NCI-H2227 (cell line): ENCODE measurements around the gene COQ5.

ENCODE experiments used
- DNase-seq: peaks from one replicate; lab custom pipeline; 2025; ENCODE audit not compliant: unreplicated experiment; lab: John Stamatoyannopoulos, UW

The COQ5 gene

DNA sequence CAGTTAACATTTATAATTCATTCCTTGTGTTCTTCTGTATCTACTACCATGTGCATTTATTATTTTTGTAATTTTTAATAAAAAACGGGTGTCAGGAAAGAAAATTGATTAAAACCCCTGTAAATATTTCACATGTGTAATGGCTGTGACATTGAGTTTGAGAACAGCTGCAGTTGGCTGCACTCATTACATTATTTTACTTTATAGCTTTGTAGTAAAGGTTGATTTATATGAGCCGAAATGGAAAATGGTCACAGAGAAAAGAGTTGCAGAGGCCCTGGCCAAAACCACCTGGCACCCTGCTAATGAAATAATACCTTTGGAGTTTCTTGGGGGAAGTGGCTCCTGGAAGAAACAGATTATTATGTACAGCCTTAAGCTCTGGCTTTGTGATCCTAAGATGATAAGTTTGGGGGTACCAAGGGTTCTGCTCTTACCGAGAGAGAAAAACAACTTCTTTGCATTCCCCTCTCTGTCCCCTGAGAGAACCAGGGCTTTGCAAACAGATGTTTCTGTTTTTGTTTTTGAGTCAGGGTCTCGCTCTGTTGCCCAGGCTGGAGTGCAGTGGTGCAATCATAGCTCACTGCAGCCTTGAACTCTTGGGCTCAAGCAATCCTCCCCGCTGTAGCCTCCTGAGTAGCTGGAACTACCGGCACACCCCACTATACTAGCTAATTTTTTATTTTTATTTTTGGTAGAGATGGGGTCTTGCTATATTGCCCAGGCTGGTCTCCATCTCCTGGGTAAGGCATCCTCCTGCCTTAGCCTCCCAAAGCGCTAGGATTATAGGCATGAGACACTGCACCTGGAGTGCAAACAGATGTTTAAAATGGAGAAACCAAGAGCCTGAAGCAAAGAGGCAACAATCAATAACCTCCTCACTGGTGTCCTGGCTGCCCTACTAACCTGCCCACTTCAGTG, 42.7 kb downstream of the COQ5 start:
- DNase-seq: no peak

DNA sequence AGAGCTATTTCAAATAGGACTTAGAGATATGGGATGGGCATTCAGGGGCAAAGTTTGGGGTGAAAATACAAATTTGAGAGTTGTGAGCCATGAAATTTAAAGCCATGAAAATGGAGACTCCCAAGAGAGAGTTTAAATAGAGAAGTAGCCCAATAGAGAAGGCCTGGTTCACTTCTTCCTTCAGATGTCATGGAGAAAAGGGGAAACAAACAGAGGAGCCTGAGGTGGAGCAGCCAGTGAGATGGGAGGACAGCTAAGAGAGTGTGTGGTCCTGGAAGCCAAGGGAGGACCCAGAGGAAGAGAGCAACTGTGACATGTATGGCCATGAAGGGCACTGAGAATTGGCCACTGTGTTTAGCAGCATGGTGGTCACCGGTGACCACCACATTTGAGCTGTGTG, 45.3 kb downstream of the COQ5 start:
- DNase-seq: no peak

DNA sequence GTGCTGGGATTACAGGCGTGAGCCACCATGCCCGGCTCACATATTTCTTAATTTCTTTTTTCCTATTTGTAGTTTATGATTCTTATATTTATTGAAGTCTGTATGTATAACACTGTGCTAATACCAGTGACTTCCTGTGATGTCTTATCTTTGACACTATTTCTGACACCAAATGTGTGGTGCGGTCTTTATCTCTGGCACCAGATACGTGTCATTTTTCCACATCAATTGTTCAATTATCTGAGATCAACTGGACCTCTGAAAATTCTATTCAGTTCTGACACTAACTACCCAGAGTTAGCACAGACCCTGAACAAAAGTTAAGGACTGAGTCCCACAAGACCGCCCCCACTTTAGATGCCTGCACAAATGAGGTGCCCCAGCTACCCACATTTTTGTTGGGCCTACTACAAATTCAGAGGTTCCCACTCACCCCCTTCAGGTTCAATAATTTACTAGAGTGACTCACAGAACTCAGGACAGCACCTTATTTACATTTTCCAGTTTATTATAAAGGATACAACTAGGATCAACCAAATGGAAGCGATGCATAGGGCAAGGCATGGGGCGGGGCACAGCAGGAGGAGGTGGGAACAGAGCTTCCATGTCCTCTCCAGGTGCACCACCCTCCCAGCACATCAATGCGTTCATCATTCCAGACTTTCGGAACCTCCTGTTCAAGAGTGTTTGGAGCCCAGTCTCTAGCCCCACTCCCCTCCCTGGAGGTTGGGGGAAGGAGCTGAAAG, 47.8 kb downstream of the COQ5 start:
- no peak for DNase-seq

DNA sequence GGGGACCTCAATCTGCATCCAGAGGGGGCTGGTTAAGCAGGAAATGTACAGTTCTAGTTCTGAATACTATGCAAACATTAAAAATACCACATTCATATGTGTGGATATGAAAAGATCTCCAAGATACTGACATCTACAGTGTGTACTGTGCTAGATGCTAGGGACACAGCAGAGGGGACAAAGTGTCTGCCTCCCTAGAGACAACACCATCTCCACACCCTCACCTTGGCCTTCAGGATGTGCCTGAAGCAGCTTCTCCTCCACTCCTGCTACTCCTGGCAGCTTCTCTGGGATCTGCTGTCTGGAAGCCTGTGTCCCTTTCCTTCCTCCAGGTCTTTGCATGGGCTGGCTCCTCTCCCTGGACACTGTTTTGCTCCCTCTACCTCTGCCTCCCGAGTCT, 48.7 kb downstream of the COQ5 start:
- no peak for DNase-seq

DNA sequence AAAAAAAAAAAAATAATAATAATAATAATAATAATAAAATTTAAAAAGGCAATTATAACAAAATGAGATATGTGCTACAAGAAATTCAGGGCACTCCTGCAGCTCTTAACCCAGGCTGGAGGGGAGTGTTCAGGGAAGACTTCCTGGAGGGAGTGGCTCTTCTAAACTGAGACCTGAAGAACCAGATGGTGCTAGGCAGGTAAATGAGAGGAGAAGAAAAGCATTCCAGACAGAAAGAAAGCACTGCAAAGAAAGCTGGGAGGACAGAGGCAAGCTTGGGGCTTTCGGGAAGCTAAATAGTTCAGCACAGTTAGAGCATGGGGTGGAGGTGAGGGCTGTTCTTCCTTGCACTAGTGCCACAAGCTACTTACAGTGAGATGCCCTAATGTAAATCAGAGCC, 49.5 kb downstream of the COQ5 start:
- DNase-seq: no peak

DNA sequence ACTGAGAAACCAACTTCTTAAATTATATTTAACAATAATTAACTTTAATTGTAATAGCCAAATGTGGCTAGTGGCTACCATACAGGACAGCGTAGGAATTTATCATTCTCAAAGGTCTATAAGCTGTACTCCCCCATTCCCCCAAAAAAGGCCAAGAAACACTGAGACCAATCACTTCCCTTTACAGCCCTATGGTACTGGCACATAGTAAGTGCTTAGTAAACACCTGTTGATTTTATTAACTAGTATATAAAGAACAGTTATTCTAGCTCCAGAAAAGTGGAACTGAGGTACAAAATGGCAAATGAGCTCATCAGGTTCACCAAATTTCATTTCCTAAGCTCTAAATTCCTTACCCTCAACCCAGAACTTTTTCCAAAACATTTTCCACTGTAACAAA, 53.3 kb downstream of the COQ5 start:
- no peak for DNase-seq

DNA sequence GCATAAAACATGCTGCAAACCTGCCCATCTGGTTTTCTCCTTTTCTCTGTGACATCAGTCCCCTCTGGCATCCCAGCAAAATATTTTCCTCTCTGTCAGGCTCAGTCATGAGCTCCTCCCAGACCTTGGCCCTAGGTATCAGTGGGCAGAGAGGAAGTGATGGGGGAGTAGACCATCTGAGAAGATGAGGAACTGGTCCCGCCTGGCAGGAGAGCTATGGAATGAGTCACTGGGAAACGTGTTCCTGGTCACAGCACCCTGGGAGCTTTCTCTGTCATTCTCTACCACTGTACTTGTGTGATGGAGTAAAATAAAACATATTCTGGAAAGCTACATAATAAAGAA, 54.4 kb downstream of the COQ5 start:
- no peak for DNase-seq

DNA sequence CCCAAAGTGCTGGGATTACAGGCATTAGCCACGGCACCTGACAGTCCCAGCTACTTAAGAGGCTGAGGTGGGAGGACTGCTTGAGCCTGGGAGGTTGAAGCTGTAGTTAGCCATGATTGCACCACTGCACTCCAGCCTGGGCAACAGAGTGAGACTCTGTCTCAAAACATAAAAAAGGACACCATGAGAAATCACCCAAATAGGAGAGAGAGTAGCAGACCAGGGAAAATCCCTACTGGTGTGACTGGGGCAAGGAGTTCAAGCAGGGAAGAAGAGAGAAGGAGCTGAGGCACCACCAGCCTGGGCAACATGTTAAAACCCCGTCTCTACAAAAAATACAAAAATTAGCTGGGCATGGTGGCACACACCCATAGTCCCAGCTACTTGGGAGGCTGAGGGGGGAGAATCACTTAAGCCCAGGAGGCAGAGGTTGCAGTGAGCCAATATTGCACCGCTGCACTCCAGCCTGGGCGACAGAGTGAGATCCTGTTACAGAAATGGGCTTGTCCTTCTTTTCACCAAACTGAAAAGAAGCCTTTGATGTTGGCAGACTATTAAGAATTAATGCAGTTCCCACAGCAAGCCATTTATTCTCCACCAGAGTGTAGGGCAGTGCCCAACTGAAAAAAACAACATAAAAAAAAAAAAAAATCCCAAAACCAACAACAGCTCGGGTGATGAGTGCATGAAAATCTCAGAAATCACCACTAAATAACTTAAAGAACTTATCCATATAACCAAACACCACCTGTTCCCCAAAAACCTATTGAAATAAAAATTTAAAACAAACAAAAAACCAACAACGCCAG, 54.9 kb downstream of the COQ5 start:
- no peak for DNase-seq

DNA sequence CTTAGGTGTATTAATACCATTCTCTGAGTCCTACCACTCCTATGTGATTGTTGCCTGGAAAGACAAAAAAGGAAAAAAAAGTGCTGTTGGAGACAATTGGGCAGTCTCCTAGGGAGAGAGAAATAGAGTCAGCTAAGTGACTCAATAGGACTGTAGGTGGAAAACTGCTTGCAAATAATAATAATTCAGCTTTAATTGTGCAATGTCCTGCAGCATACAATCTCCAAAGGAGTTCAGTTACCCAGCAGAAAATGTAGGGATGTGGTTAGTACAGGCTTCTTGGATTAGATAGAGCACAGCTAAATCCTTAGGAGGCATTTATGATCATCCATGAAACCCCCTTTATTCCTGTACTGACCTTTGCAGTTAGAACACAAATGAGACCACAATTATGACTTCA, 56.4 kb downstream of the COQ5 start:
- DNase-seq: no peak

DNA sequence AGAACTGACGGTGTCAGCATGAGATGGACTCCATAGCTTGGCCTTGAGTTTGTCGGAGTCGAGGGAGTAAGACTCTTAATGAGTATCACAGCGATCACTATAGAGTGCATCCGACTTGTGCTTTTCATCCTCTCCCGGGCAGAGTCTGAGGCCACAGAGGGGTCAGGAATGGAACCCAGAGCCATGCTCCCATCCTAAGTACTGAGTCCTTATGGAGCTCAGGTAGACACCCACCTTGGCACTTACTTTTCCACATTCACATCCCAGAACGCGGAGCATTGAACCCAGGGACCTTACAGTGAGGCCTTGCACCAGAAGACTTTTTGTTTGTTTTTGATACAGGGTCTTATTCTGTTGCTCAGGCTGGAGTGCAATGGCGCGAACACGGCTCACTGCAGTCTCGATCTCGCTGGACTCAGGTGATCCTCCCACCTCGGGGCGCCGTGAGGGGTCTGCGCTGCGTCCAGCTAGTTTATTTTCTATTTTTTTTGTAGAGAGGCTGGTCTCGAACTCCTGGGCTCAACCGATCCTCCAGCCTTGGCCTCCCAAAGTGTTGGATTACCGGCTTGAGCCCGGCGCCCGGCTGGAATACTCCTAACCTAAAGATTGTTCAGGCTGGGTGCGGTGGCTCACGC, 58.7 kb downstream of the COQ5 start:
- peak; percentile 49 for DNase-seq

DNA sequence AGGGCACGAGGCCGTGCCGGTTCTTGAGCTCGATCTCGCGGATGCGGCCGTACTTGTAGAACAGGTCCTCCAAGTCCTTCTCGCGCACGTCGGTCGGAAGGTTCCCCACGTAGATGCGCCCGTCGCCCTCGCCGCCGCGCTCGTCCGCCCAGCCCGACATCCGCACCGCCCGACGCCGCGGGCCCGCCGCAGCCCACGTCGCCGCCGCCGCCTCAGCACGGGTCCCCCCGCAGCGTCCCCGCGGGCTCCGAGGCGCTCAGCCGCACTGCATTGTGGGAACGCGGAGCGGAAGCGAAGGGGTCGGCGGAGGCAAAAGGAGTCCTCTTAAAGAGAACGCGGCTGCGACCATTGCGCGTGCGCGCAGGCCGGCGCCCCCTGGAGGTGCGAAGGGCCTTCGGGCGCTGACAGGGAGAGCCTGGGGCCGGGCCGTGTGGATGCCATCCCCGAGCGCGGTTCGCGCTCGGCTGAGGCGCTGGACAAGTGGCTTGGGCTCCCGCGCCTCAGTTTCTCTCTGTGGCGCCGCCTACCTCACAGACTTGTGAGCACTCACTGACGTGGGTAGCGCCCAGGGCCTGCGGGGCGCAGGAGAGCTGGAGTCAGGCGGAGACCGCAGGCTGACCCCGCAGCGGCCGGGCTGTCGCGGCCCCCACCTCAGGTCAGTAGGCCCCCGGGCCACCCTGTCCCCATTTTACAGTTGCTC, 59.4 kb downstream of the COQ5 start, which contains the start of gene SRSF9:
SRSF9 (minus strand) TSS at position 299 of the 700 bp plus-strand sequence; CDS start at position 160, 139 bp downstream.
- peak; percentile 98 for DNase-seq

DNA sequence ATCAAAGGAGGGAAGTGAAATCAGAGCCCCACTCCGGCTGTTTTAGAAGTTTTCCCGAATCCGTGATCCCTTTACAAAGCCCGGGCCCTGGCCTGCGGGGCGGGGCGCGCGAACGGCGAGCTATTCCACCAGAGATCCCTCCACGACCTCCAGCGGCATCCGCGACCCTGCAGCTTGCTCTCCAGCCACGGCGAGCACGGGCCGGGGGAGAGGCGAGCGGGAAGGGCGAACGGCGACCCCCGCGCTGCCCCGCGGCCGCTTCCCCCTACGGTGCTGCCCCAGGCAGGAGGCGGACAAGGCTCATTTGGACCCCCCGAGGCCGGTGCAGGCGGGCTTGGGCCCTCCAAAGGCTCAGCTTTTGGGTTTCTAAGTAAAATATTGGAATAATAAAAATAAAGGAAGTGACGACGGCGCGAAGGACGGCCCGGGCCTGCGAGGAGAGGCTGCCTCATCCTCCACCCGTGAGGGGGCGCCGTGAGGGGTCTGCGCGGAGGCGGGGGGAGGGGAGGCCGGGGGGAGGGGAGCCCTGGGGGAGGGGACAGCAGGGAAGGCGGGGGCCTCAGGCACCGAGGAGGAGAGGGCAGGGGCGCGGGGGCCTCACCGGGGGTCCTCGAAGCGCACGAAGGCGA, 60.0 kb downstream of the COQ5 start:
- DNase-seq: peak; percentile 77

DNA sequence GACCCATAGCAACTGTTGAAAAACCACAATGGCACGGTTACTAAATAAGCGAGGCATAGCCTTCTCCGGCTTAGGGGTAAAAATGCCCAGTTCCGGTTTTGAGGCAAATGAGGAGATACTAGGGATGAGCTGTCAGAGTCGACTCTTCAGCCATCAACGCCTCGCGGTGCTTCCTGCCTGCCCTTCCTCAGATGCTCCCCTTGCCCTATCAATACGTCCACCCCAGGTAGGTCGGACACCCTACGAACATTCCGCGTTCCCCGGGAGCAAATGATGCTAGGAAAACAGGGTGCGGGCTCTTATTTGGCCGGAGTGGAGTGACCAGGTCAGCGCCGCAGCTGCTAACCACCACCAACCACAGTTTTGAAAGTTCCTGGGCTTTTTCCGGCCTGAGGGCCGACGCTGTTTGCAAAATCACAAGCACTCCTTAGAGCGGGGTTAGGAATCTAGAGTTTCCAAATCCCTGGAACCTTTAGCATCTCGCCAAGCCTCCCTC, 60.6 kb downstream of the COQ5 start:
- DNase-seq: peak; percentile 50

DNA sequence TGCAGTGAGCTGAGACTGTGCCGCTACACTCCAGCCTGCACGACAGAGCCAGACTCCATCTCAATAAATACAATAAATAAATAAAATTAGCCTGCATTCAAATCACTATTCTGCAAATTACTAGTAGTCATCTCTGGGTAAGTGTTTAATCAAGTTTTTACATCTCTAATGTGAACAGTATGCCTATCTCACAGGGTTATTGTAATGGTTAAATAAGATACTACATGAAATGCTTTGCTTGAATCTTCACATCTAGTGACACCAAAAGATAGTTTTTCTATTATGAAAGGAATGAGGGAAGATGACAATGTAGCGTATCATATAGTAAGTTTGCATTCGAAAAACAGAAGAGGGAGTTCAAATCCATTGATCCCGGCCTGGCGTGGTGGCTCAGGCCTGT, 61.5 kb downstream of the COQ5 start:
- no peak for DNase-seq

DNA sequence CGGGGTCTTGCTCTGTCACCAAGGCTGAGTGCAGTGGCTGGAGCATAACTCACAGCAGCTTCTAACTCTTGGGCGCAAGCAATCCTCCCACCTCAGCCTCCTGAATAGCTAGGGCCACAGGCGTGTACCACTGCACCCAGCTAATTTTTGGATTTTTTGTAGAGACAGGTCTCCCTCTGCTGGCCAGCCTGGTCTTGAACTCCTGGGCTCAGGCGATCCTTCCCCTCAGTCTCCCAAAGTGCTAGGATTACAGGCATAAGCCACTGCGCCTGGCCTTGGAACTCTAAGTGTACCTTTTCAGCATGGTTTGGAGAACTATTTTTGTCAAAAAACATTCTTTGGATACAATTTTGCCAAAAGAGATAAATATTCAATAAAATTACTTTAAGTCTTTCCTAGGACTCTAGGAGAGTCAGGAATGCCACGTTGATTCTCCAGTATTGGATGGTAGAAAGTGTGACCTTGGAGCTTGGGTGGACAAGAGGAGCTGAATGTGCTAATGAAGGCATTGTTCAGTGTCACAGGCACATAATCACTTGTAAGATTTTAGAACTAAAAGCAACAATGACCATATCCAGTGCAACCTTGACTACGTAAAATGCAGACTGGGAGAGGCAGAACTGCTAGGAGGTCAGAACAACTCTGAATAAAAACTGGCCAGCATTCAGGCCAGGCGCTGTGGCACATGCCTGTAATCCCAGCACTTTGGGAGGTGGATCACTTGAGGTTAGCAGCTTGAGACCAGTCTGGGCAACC, 62.2 kb downstream of the COQ5 start:
- peak; percentile 46 for DNase-seq

DNA sequence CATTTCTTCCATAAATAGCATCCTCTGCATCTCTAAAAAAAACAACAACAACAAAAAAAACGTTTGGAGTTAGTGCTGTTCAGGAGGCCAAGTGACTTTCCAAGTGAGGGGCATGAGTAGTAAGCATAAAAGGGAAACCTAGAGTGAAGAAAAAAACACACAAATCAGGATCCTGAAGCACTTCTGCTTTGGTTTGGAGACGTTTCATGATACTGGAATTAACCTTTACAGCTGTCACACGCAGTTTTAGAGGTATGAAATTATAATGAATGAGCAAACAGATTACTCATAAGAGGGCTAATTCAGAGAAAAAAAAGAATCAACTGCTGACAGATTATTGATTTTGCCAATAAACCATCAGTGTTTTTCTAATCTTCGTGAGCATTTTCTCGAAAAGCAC, 63.2 kb downstream of the COQ5 start:
- no peak for DNase-seq

DNA sequence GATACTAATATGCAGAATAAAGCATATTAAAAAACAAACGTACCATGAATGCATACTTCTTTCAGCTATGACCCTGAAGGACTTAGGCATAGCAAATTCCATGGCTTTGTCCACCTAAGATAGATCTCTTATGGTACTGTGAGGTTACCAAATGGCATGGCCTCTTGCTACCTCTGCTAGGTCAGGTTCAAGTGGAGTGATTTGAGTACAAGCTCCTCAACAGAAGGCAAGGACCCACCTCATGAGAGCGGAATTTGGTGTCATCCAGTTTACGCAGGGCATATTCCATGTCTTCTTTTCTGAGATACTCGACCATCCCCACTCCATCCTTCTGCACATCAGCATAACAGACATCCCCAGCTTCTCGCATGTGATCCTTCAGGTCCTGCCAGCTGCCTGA, 65.2 kb downstream of the COQ5 start:
- DNase-seq: no peak

DNA sequence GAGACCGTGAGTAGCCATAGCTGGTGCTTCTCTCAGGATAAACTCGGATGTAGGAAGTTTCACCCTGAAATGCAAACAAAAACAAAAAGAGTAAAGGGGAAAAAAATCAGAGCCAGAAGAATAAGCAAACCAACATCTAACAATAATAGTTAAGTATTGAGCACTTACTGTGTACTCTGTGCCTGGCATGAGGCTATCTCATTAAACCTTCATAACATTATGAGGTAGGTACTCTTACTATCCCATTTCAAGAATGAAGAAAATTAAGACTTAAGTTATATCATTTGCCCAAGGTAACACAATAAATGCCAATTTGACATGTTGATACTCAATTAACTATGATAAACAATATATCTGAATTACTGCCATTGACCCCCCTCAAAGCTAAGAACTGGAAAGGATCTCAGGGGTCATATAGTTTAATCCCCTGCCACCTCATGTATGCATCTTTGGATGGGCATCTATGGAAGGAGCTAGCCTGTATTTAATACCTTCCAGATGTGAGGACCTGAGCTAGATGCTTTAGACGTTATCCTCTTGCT, 66.8 kb downstream of the COQ5 start:
- no peak for DNase-seq

DNA sequence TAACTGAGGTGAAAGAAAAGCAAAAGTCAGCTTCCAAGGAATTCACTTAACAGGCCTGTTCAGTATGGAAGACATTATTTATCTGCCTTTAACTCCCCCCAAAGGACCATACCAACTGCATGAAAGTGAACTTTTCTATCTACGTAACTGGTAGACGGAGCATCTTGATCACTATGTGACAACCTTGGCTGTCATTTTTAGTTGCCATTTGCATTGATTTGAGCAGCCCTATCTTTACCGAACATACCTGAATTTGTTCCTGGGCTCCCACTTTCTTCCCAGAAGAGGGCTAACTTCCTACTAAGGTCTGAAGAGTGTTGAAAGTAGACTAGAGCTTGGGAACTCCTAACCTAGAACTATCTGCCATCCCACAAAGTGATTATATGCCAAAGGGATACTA, 68.8 kb downstream of the COQ5 start:
- no peak for DNase-seq
